GM23248 (cell line): ENCODE results near the gene ZNF653. TPM values are rescaled to one million over a fixed set of nuclear protein-coding genes. Genes with fewer than 3 reads are reported as not detected.
A peak's percentile ranks its signal among the peaks of the same experiment; 100 is the strongest.

Experiments
- DNase-seq: peaks from one replicate; pipeline ENCODE4 v3.0.0-alpha.2; 2015
- H2AFZ ChIP-seq: fragments of 200-600 bp; sonication (generic); 2 replicates; pipeline ENCODE4 v1.6.1; 2016; ENCODE audit warnings: antibody characterized with exemption
- H3F3A ChIP-seq: fragments of 200-600 bp; sonication (generic); 2 replicates; pipeline ENCODE4 v1.6.1; 2016; ENCODE audit warnings: mild to moderate bottlenecking, antibody characterized with exemption, mixed run types; ENCODE audit not compliant: insufficient read depth
- H3K27ac ChIP-seq: fragments of 200-600 bp; sonication (generic); 2 replicates; pipeline ENCODE4 v1.5.1; 2016; ENCODE audit warnings: mild to moderate bottlenecking
- H3K27me3 ChIP-seq: fragments of 200-600 bp; sonication (generic); replicated peaks from 2 replicates; pipeline ENCODE4 v1.6.1; 2016; ENCODE audit warnings: mild to moderate bottlenecking; ENCODE audit not compliant: insufficient read depth
- H3K36me3 ChIP-seq: fragments of 200-600 bp; sonication (generic); 2 replicates; pipeline ENCODE4 v1.6.1; 2016; ENCODE audit warnings: low read depth, mild to moderate bottlenecking
- H3K4me1 ChIP-seq: fragments of 200-600 bp; sonication (generic); 2 replicates; pipeline ENCODE4 v1.6.1; 2016; ENCODE audit warnings: mild to moderate bottlenecking; ENCODE audit not compliant: insufficient read depth
- H3K4me2 ChIP-seq: fragments of 200-600 bp; sonication (generic); one replicate; pipeline ENCODE4 v1.6.1; 2016; ENCODE audit warnings: mild to moderate bottlenecking; ENCODE audit not compliant: unreplicated experiment
- H3K4me3 ChIP-seq: fragments of 200-600 bp; sonication (generic); 2 replicates; pipeline ENCODE4 v1.5.1; 2016; ENCODE audit warnings: mild to moderate bottlenecking
- H3K79me2 ChIP-seq: fragments of 200-600 bp; sonication (generic); 2 replicates; pipeline ENCODE4 v1.6.1; 2016; ENCODE audit warnings: mild to moderate bottlenecking; ENCODE audit not compliant: insufficient read depth
- H3K9ac ChIP-seq: fragments of 200-600 bp; sonication (generic); 2 replicates; pipeline ENCODE4 v1.6.1; 2016; ENCODE audit warnings: mild to moderate bottlenecking
- H3K9me2 ChIP-seq: fragments of 200-600 bp; sonication (generic); 2 replicates; pipeline ENCODE4 v1.6.1; 2016; ENCODE audit warnings: mixed run types, mild to moderate bottlenecking, moderate library complexity; ENCODE audit not compliant: insufficient read depth
- H3K9me3 ChIP-seq: fragments of 200-600 bp; sonication (generic); one replicate; pipeline ENCODE4 v1.6.1; 2017; ENCODE audit warnings: low read depth
- H4K20me1 ChIP-seq: fragments of 200-600 bp; sonication (generic); 2 replicates; pipeline ENCODE4 v1.6.0; 2016; ENCODE audit not compliant: insufficient read depth
- EZH2 ChIP-seq: fragments of 200-600 bp; sonication (generic); IDR thresholded peaks from 2 replicates; pipeline ENCODE4 v1.6.1; 2018; ENCODE audit warnings: antibody characterized with exemption, mild to moderate bottlenecking; ENCODE audit not compliant: insufficient read depth, poor library complexity, severe bottlenecking
- EZH2phosphoT487 ChIP-seq: fragments of 200-600 bp; sonication (generic); IDR thresholded peaks from 2 replicates; pipeline ENCODE4 v1.6.1; 2018; ENCODE audit warnings: antibody characterized with exemption, moderate library complexity, mild to moderate bottlenecking, low read depth; ENCODE audit not compliant: insufficient read depth
- WGBS, 2 experiments: methylation state at CpG; one replicate each; pipeline ENCODE4 v1.1.6; 2015 to 2017; ENCODE audit warnings: low lambda C conversion rate in 2 of 2, low coverage in 1 of 2; ENCODE audit errors: missing lambda C conversion rate in 2 of 2; 5-methylcytosine and 5-hydroxymethylcytosine counted together
- in situ Hi-C: fragments of 300-500 bp; cut with MboI; formaldehyde crosslinking; loops from 2 replicates; pipeline ENCODE4 v1.15.0; 2020
- polyA plus RNA-seq: library from polyadenylated mRNA; unstranded; fragments of >200 nt; fragmentation: Nextera tagmentation; extraction: Ambion mirVana; gene quantifications from 2 replicates; pipeline ENCODE4 v1.2.1, GENCODE V29; 2016
- total RNA-seq: library from RNA; depleted of rRNA; stranded (reverse); fragments of >200 nt; shearing (Covaris generic); gene quantifications from 2 replicates; pipeline ENCODE4 v1.2.3, GENCODE V29; 2014

ZNF653 gene
- total and polyA plus RNA-seq, 2 experiments from 2014 or later: 2.2 to 4.6 TPM

DNA sequence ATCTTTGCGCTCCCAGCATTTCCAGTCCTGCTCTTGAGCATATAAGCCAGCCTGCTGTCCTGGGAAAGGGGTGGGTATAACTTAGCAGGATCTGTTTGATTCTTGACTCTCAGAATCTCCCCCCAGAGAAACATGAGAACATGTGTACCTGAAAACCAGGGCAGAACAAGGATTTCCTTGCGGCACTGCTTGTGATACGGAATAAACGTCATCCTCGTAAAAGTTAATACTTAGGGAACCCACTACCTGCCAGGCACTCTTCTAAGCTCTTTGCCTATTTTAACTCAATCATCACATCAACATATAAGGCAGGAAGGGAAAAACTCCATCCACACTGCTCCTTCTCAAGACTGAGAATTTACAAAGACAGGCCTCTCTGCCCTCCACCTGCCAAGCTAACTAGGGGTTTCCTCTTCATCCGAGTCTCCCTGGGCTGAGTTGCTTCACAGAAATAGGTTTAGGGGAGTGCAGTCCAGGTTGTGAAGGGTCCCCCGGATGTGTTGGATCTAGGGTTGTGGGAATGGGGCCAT is 1.1 kb downstream of the ZNF653 start:
- no peak for DNase-seq
- peak overlapping the region; percentile 35; the same call in 1 of the 2 replicates for H3K27ac ChIP-seq
- no peaks in the 10 kb centered on the region for H3K36me3 ChIP-seq
- H3K9ac ChIP-seq: peak overlapping the region; percentile 88
- no peaks in the 10 kb centered on the region for H3K9me2 ChIP-seq
- peak overlapping the region; percentile 74; the same call in 1 of the 2 replicates for H2AFZ ChIP-seq
- H3K4me3 ChIP-seq: peak overlapping the region; percentile 73
- 0 out of 2 replicates have a peak, but pooled peaks cover 4% of the 10 kb centered on the region for H3K4me1 ChIP-seq
- TF ChIP-seq EZH2 (no peak), EZH2phosphoT487 (no peak)
- in situ Hi-C loops: no loop called here
- H4K20me1 ChIP-seq: no peaks in the 10 kb centered on the region
- H3K4me2 ChIP-seq: peak overlapping the region; percentile 83
- H3F3A ChIP-seq: no peaks in the 10 kb centered on the region
- no peaks in the 10 kb centered on the region for H3K27me3 ChIP-seq
- H3K79me2 ChIP-seq: no peaks in the 10 kb centered on the region; the same call in 1 of the 2 replicates
- WGBS, 2 experiments: 39 to 43% methylated on average over 7 of the region's 7 CpGs
- H3K9me3 ChIP-seq: no peaks in the 10 kb centered on the region

DNA sequence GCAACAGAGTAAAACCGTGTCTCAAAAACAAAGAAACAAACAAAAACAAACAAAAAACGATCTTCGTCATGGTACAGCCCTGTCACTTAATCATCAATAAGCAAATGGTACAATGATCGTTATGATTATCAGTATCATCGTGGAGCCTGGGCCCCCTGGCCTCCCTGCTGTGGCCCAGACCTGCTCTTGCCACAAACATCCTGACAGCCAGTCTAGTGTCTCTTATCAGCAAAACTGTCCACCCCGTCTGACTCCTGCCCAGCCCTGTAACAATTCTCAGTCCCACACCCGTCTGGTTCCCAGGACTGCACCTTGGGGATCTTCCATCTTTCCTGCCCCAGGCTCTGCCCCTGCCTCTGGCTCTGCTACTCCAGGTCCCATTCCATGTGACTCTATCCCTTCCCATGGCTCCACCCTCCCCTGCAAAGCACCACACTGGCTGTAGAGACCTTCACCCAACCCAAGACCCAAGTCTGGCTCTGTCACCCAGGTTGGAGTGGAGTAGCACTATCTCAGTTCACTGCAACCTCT is 5.7 kb downstream of the ZNF653 start:
- TF ChIP-seq EZH2phosphoT487 (no peak), EZH2 (no peak)
- H3K27me3 ChIP-seq: no peaks in the 10 kb centered on the region
- in situ Hi-C loops: loop anchor here (10.0 kb wide), 1 partner anchor 85 kb away; no protein-coding TSS in a partner anchor
- 0 out of 2 replicates have a peak, but pooled peaks cover 4% of the 10 kb centered on the region for H3K4me1 ChIP-seq
- H3K79me2 ChIP-seq: no peaks in the 10 kb centered on the region; the same call in 1 of the 2 replicates
- DNase-seq: no peak
- H3K27ac ChIP-seq: no peak overlapping the region
- no peaks in the 10 kb centered on the region for H3K9me3 ChIP-seq
- H3K9me2 ChIP-seq: no peaks in the 10 kb centered on the region
- H3K4me2 ChIP-seq: no peak overlapping the region
- H2AFZ ChIP-seq: no peak overlapping the region
- H3K9ac ChIP-seq: no peak overlapping the region
- no peaks in the 10 kb centered on the region for H3K36me3 ChIP-seq
- WGBS, 2 experiments: 87 to 90% methylated on average over 7 of the region's 7 CpGs
- H4K20me1 ChIP-seq: no peaks in the 10 kb centered on the region
- H3F3A ChIP-seq: no peaks in the 10 kb centered on the region
- H3K4me3 ChIP-seq: no peak overlapping the region

DNA sequence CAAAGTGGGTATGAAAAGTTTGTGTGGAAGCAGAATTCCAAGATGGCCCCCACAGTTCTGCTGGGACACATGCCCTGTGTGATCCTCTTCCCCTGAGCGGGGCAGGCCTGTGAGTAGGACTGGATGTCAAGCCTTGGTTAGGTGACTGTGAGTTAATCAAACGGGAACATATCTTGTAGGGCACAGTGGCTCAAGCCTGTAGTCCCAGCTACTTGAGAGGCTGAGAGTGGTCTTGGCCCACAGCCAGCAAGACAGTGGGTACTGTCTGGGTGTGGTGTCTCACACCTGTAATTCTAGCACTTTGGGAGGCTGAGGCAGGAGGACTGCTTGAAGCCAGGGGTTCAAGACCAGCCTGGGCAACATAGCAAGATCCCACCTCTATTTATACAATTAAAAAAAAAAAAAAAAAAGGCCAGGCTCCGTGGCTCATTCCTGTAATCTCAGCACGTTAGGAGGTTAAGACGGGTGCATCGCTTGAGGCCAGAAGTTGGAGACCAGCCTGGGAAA is 6.4 kb downstream of the ZNF653 start:
- Histone ChIP-seq H3K4me1 (no peaks in the 10 kb centered on the region), H3K4me2 (no peak overlapping the region), H3K36me3 (no peaks in the 10 kb centered on the region), H3K9me3 (no peaks in the 10 kb centered on the region), H4K20me1 (no peaks in the 10 kb centered on the region), H3K79me2 (no peaks in the 10 kb centered on the region; the same call in 1 of the 2 replicates), H3F3A (no peaks in the 10 kb centered on the region), H2AFZ (no peak overlapping the region), H3K27me3 (no peaks in the 10 kb centered on the region), H3K9ac (no peak overlapping the region), H3K27ac (no peak overlapping the region), H3K9me2 (no peaks in the 10 kb centered on the region), H3K4me3 (no peak overlapping the region)
- in situ Hi-C loops: loop anchor here (10.0 kb wide), 1 partner anchor 86 kb away; no protein-coding TSS in a partner anchor
- TF ChIP-seq EZH2: no peak
- no peak for TF ChIP-seq EZH2phosphoT487
- 90% methylated on average over 6 of the region's 6 CpGs for WGBS, 2 experiments
- DNase-seq: no peak

DNA sequence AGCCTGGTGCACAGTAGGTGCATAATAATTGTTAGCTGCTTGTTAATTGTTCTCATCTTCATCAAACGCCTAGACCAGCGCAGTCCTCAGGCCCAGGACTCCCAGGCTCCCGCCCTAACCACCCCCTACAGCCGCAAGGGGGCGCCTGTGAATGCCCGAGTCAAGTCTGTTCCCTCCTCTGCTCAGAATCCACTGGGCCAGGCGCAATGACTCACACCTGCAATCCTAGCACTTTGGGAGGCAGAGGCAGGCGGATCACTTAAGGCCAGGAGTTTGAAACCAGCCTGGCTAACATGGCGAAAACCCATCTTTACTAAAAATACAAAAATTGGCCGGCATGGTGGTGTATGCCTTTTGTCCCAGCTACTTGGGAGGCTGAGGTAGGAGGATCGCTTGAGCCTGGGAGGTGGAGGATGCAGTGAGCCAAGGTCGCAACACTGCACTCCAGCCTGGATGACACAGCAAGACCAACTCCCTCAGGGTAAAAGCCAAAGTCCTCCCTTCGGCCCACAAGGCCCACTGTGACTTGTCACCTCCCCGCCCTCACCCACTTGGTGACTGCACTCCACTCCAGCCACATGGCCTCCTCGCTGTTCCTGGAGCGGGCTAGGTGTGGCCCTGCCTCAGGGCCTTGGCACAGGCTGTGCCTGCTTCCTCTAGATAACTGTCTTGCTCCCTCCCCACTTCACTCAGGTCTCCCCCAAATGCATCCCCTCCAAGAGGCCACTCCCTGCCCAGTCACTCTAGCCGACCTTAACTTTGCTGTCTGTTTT is 9.1 kb downstream of the ZNF653 start:
- Histone ChIP-seq H3K27ac (no peak overlapping the region), H3K9me2 (no peaks in the 10 kb centered on the region), H3K9ac (no peak overlapping the region), H3K4me2 (no peak overlapping the region), H3F3A (no peaks in the 10 kb centered on the region), H3K4me3 (no peak overlapping the region), H3K4me1 (no peaks in the 10 kb centered on the region), H2AFZ (no peak overlapping the region), H3K27me3 (no peaks in the 10 kb centered on the region), H3K36me3 (no peaks in the 10 kb centered on the region), H3K9me3 (no peaks in the 10 kb centered on the region), H4K20me1 (no peaks in the 10 kb centered on the region), H3K79me2 (no peaks in the 10 kb centered on the region)
- TF ChIP-seq EZH2phosphoT487 (no peak), EZH2 (no peak)
- in situ Hi-C loops: loop anchor here (10.0 kb wide), 1 partner anchor 88 kb away; no protein-coding TSS in a partner anchor
- DNase-seq: peak; percentile 91
- 45 to 47% methylated on average over 17 of the region's 17 CpGs for WGBS, 2 experiments
